ENCODE data around the gene COX14.

DNA sequence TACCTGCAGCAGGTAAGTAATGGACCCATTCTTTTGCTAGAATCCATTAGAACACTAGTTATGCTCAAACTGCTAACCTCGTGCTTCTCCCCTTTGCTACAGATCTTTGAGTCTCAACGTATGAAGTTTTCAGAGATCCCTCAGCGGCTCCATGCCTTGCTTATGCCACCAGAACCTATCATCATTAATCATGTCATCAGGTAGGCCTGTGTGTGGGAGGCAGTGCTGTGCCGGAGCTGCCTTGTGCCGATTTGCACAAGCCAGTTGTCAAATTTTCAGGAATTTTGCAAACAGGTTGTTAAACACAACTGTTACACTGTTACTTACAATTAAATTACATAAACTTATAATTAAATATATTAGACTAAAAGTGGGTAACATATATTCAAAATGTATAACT, 21.6 kb upstream of the COX14 start:
- TF ChIP-seq, protein P1, sequence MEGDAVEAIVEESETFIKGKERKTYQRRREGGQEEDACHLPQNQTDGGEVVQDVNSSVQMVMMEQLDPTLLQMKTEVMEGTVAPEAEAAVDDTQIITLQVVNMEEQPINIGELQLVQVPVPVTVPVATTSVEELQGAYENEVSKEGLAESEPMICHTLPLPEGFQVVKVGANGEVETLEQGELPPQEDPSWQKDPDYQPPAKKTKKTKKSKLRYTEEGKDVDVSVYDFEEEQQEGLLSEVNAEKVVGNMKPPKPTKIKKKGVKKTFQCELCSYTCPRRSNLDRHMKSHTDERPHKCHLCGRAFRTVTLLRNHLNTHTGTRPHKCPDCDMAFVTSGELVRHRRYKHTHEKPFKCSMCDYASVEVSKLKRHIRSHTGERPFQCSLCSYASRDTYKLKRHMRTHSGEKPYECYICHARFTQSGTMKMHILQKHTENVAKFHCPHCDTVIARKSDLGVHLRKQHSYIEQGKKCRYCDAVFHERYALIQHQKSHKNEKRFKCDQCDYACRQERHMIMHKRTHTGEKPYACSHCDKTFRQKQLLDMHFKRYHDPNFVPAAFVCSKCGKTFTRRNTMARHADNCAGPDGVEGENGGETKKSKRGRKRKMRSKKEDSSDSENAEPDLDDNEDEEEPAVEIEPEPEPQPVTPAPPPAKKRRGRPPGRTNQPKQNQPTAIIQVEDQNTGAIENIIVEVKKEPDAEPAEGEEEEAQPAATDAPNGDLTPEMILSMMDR (optimal IDR thresholded peaks at IDR 0.05 in 1 of 3, IDR thresholded peaks at IDR 0.05 in 1 of 3, conservative IDR thresholded peaks at IDR 0.05 in 1 of 3; ENCODE audit: extremely low read depth in 1 of 3, insufficient read depth in 2 of 3, low read length in 3 of 3): no peak
- TF ChIP-seq EZH2 (IDR thresholded peaks at IDR 0.05; ENCODE audit: low read length): no peak
